ENCODE measurements around the gene SCUBE2.

DNA sequence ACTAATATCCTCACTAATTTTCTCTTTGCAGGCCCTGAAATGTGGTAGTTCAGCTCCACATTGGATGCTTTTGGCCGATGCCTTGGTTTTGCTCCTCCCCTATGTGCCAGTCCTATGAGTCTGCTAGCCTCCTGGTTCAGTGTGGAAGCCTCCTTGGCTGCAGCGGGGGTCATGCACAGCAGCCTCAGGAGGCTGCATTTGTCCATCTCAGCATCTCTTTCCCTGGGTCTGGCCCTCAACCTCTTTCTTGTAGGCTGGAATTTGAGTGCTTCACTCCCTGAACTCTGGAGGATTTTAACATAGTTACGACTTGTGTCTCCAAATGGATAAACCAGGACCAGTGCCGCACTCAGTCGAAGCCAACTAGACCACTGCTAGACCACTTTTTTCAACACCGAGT lies 34.9 kb downstream of the SCUBE2 start:
- TF ChIP-seq, protein P1, sequence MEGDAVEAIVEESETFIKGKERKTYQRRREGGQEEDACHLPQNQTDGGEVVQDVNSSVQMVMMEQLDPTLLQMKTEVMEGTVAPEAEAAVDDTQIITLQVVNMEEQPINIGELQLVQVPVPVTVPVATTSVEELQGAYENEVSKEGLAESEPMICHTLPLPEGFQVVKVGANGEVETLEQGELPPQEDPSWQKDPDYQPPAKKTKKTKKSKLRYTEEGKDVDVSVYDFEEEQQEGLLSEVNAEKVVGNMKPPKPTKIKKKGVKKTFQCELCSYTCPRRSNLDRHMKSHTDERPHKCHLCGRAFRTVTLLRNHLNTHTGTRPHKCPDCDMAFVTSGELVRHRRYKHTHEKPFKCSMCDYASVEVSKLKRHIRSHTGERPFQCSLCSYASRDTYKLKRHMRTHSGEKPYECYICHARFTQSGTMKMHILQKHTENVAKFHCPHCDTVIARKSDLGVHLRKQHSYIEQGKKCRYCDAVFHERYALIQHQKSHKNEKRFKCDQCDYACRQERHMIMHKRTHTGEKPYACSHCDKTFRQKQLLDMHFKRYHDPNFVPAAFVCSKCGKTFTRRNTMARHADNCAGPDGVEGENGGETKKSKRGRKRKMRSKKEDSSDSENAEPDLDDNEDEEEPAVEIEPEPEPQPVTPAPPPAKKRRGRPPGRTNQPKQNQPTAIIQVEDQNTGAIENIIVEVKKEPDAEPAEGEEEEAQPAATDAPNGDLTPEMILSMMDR (conservative IDR thresholded peaks at IDR 0.05; ENCODE audit: low read depth, low read length), result no peak
- TF ChIP-seq MAFK (IDR thresholded peaks at IDR 0.05; ENCODE audit: low read depth, low read length), result no peak
- no peak for TF ChIP-seq MAZ (IDR thresholded peaks at IDR 0.05; ENCODE audit: borderline replicate concordance, low read depth, low read length)
- TF ChIP-seq, protein P2, sequence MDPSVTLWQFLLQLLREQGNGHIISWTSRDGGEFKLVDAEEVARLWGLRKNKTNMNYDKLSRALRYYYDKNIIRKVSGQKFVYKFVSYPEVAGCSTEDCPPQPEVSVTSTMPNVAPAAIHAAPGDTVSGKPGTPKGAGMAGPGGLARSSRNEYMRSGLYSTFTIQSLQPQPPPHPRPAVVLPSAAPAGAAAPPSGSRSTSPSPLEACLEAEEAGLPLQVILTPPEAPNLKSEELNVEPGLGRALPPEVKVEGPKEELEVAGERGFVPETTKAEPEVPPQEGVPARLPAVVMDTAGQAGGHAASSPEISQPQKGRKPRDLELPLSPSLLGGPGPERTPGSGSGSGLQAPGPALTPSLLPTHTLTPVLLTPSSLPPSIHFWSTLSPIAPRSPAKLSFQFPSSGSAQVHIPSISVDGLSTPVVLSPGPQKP (IDR thresholded peaks at IDR 0.05; ENCODE audit: borderline replicate concordance, low read depth, low read length), result no peak
- no peak for TF ChIP-seq CEBPB (IDR thresholded peaks at IDR 0.05; ENCODE audit: low read depth, low read length)
- TF ChIP-seq MXI1 (IDR thresholded peaks at IDR 0.05; ENCODE audit: borderline replicate concordance, low read depth, low read length), result no peak
- TF ChIP-seq RCOR1 (IDR thresholded peaks at IDR 0.05; ENCODE audit: insufficient replicate concordance, low read length), result no peak
- TF ChIP-seq POLR2A (IDR thresholded peaks at IDR 0.05; ENCODE audit: low read depth, low read length), result no peak
- TF ChIP-seq RAD21 (IDR thresholded peaks at IDR 0.05; ENCODE audit: low read length), result no peak
- TF ChIP-seq SMC3 (IDR thresholded peaks at IDR 0.05; ENCODE audit: low read depth, low read length), result no peak

Data from IMR-90 (cell line).